Endodermal cell (in vitro differentiated cells): Measurements from ENCODE around the gene TMIGD3. TPM values are rescaled to one million over a fixed set of nuclear protein-coding genes. Genes with fewer than 3 reads are reported as not detected.

Source experiments
- DNase-seq: peaks from one replicate; pipeline ENCODE4 v3.0.0-alpha.2; 2017
- H3K27ac ChIP-seq: 2 replicates; pipeline ENCODE4 v1.5.1; 2013; ENCODE audit warnings: mild to moderate bottlenecking, low read depth, low read length, moderate library complexity
- H3K27me3 ChIP-seq: 2 replicates; pipeline ENCODE4 v1.6.1; 2013; ENCODE audit warnings: mild to moderate bottlenecking, low read length, moderate library complexity; ENCODE audit not compliant: insufficient read depth, control insufficient read depth, poor library complexity, severe bottlenecking
- H3K36me3 ChIP-seq: 2 replicates; pipeline ENCODE4 v1.7.0; 2013; ENCODE audit warnings: mild to moderate bottlenecking, low read length, moderate library complexity; ENCODE audit not compliant: control insufficient read depth, insufficient read depth
- H3K4me1 ChIP-seq: one replicate; pipeline ENCODE4 v1.7.0; 2013; ENCODE audit warnings: low read length; ENCODE audit not compliant: control insufficient read depth, insufficient read depth
- H3K4me3 ChIP-seq: 2 replicates; pipeline ENCODE4 v1.5.1; 2013; ENCODE audit warnings: mild to moderate bottlenecking, low read length, moderate library complexity
- H3K9ac ChIP-seq: 2 replicates; pipeline ENCODE4 v1.6.1; 2013; ENCODE audit warnings: mild to moderate bottlenecking, low read length, moderate library complexity; ENCODE audit not compliant: poor library complexity, severe bottlenecking; ENCODE audit errors: extremely low read depth
- H3K9me3 ChIP-seq: 2 replicates; pipeline ENCODE4 v1.6.1; 2013; ENCODE audit warnings: mild to moderate bottlenecking, low read length, moderate library complexity; ENCODE audit not compliant: control insufficient read depth
- H3K27ac Mint-ChIP-seq: 2 replicates; pipeline ENCODE4 v1.8.0; 2020; ENCODE audit warnings: mixed read lengths
- H3K27me3 Mint-ChIP-seq: 2 replicates; pipeline ENCODE4 v1.8.0; 2021; ENCODE audit warnings: mild to moderate bottlenecking, mixed read lengths; ENCODE audit not compliant: insufficient read depth
- H3K36me3 Mint-ChIP-seq: 2 replicates; pipeline ENCODE4 v1.8.0; 2020; ENCODE audit warnings: low read depth, mixed read lengths
- H3K4me1 Mint-ChIP-seq: 2 replicates; pipeline ENCODE4 v1.8.0; 2020; ENCODE audit warnings: mixed read lengths
- H3K4me3 Mint-ChIP-seq: 2 replicates; pipeline ENCODE4 v1.8.0; 2020; ENCODE audit warnings: mild to moderate bottlenecking, moderate library complexity, mixed read lengths
- H3K9me3 Mint-ChIP-seq: 2 replicates; pipeline ENCODE4 v1.8.0; 2020; ENCODE audit warnings: mild to moderate bottlenecking, mixed read lengths
- WGBS, 2 experiments: methylation state at CpG; one replicate each; pipeline versions ENCODE4 v1.1.5 to v1.1.7; 2013; ENCODE audit warnings: missing lambda C conversion rate in 2 of 2, mixed read lengths in 1 of 2; ENCODE audit not compliant: insufficient coverage in 1 of 2, insufficient read length in 1 of 2; 5-methylcytosine and 5-hydroxymethylcytosine counted together
- total RNA-seq, 2 donors: library from RNA; stranded (reverse); fragmentation: NEBNext Ultra II Directional in 1 of 2; extraction: Animal tissue kit (Norgen Biotek cat#: 25700) in 1 of 2; gene quantifications; 2 replicates in 1 of 2; 3 replicates in 1 of 2; pipeline ENCODE4 v1.2.1, GENCODE V29; 2021
- TF ChIP-seq, protein P1 (sequence below): fragments of 200-600 bp; sonication (generic); conservative IDR thresholded peaks from 2 replicates; pipeline ENCODE4 v1.5.0; 2021; ENCODE audit warnings: antibody characterized with exemption, mild to moderate bottlenecking

Gene TMIGD3
- total RNA-seq, 2 donors from 2014 or later = not detected

DNA sequence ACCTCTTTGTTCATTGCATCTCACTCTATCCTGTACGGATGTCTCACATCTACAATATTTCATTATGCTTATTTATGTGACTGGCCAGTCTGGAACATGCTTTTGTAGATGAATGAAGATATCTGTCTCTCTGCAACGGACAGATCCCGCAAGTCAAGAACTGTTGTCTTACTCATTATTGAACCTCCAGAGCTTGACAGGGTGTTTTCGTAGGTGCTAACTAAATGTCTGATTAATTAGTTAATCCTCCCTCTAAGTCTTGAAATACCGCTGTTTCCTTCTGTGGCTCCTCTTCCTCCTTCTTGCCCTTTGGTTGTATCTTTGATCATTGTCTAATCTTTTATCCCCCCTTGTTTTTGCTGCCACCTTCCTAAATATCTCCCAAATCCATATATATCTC, 32.8 kb downstream of the TMIGD3 start:
- no peak overlapping the region for H3K27ac ChIP-seq
- Mint-ChIP-seq H3K4me3 (no peak overlapping the region), H3K9me3 (no peaks in the 10 kb centered on the region), H3K27ac (no peak overlapping the region), H3K36me3 (no peaks in the 10 kb centered on the region), H3K27me3 (no peaks in the 10 kb centered on the region), H3K4me1 (no peaks in the 10 kb centered on the region)
- WGBS, 2 experiments = 94 to 97% methylated on average over 4 to 5 of the region's 5 CpGs
- H3K9ac ChIP-seq = no peak overlapping the region
- H3K9me3 ChIP-seq = no peaks in the 10 kb centered on the region
- H3K36me3 ChIP-seq = no peaks in the 10 kb centered on the region
- DNase-seq = no peak
- no peaks in the 10 kb centered on the region for H3K27me3 ChIP-seq
- peaks cover 4% of the 10 kb centered on the region for H3K4me1 ChIP-seq
- TF ChIP-seq, protein P1, sequence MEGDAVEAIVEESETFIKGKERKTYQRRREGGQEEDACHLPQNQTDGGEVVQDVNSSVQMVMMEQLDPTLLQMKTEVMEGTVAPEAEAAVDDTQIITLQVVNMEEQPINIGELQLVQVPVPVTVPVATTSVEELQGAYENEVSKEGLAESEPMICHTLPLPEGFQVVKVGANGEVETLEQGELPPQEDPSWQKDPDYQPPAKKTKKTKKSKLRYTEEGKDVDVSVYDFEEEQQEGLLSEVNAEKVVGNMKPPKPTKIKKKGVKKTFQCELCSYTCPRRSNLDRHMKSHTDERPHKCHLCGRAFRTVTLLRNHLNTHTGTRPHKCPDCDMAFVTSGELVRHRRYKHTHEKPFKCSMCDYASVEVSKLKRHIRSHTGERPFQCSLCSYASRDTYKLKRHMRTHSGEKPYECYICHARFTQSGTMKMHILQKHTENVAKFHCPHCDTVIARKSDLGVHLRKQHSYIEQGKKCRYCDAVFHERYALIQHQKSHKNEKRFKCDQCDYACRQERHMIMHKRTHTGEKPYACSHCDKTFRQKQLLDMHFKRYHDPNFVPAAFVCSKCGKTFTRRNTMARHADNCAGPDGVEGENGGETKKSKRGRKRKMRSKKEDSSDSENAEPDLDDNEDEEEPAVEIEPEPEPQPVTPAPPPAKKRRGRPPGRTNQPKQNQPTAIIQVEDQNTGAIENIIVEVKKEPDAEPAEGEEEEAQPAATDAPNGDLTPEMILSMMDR = no peak
- H3K4me3 ChIP-seq = no peak overlapping the region

DNA sequence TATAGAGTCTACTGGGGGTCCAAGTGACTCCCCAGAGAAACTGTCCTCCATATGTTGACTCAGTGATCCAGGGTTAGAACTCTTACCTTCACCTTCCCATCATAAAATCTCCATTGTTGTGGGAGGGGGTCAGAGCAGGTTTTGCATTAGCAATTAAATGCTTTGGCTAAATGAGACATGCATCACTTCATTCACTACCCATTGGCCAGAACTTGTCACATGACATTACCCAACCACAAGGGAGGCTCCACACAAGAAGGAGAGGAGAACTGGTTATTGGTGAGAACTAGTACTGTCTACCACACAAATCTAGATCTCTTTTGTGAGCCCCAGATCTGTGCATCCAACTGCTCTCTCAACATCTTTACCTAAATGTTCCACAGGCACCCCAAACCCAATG, 33.9 kb downstream of the TMIGD3 start:
- no peak overlapping the region for H3K4me3 Mint-ChIP-seq
- H3K36me3 Mint-ChIP-seq = no peaks in the 10 kb centered on the region
- TF ChIP-seq, protein P1 = no peak
- H3K9ac ChIP-seq = no peak overlapping the region
- no peak overlapping the region for H3K27ac ChIP-seq
- no peaks in the 10 kb centered on the region for H3K9me3 Mint-ChIP-seq
- no peaks in the 10 kb centered on the region for H3K27me3 Mint-ChIP-seq
- no peak overlapping the region for H3K4me3 ChIP-seq
- H3K36me3 ChIP-seq = no peaks in the 10 kb centered on the region
- no peaks in the 10 kb centered on the region for H3K27me3 ChIP-seq
- no peak overlapping the region for H3K27ac Mint-ChIP-seq
- DNase-seq = no peak
- peaks cover 4% of the 10 kb centered on the region for H3K4me1 ChIP-seq
- no peaks in the 10 kb centered on the region for H3K4me1 Mint-ChIP-seq
- H3K9me3 ChIP-seq = no peaks in the 10 kb centered on the region

DNA sequence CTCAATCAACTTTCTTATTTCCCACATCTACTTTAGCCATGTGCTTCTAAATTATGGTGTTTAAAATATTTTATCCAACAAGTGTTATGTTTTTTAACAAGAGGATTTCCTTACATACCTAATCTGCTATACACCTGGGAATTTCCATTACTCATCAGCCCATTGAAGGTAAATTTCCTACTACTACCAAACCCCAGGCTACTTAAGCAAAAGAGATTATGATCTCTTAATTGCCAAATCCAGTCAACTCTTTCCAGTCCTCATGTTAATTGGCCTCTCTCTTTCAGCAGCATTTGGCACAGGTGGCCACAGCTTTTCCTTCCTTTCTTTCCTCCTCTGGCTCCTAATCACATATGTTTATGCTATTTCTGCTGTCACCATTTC, 34.7 kb downstream of the TMIGD3 start:
- TF ChIP-seq, protein P1 = peak; percentile 4
- Histone ChIP-seq H3K27ac (no peak overlapping the region), H3K27me3 (no peaks in the 10 kb centered on the region), H3K36me3 (no peaks in the 10 kb centered on the region), H3K9me3 (no peaks in the 10 kb centered on the region), H3K4me1 (peaks cover 4% of the 10 kb centered on the region), H3K9ac (no peak overlapping the region), H3K4me3 (no peak overlapping the region)
- Mint-ChIP-seq H3K27ac (no peak overlapping the region), H3K36me3 (no peaks in the 10 kb centered on the region), H3K4me1 (peaks cover 4% of the 10 kb centered on the region), H3K9me3 (no peaks in the 10 kb centered on the region), H3K4me3 (no peak overlapping the region), H3K27me3 (no peaks in the 10 kb centered on the region)
- no peak for DNase-seq
